GM21723 (cell line): Measurements from ENCODE around the gene SOX2.

Experiments
- ATAC-seq: cut with Tn5 transposase; IDR thresholded peaks from one replicate; pipeline ENCODE4 v1.9.1; 2021; ENCODE audit warnings: mild to moderate bottlenecking, moderate library complexity; ENCODE audit not compliant: unreplicated experiment

SOX2 gene

DNA sequence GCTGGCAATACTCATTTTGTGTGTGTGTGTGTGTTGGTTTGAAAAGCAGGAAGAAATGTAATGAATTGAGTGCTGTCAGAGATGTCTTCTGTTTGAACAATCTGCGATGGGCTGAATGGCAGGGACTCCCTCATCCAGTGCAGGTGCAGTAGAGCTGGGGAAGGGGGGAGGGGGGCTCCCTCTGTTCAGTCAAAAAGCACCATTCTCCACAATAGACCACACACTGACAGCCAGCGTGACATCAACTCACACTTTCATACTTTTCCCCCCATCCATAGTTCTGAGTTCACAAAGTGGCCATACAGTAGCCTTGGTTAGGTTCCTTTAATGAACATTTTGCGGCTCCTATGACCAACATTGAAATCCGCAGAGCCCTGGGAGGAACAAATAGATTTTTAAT is 10.4 kb downstream of the SOX2 start:
- ATAC-seq = no peak

DNA sequence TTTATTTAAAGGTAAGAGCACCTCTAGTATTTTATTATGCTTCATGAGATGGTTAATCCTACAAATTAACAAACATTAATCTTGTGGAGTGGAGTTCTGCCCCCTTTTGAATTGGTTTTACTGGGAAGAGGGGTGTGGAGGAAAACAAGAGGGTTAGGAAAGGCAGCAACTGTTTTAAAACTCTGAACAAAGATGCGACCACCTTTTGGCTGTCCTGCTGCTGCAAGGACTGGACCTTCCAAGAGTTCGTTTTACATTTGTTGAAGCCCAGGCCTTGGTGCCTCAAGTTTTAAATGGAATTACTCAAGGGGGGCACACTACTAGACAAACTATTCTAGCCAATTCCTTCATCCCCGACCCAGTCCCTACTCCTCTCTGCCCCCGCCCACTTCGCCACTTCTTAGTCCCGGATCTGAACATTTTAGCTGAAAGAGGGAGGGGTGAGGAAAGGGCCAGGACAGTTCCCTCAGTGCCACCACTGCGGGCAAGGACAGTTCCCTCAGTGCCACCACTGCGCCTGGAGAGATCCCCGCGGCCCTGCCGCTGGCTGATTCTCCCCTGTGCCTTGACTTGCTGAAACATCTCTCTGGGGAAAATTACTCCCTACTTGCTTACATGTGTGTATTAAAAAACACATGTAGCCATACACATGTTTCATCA is 11.2 kb downstream of the SOX2 start:
- ATAC-seq = no peak

DNA sequence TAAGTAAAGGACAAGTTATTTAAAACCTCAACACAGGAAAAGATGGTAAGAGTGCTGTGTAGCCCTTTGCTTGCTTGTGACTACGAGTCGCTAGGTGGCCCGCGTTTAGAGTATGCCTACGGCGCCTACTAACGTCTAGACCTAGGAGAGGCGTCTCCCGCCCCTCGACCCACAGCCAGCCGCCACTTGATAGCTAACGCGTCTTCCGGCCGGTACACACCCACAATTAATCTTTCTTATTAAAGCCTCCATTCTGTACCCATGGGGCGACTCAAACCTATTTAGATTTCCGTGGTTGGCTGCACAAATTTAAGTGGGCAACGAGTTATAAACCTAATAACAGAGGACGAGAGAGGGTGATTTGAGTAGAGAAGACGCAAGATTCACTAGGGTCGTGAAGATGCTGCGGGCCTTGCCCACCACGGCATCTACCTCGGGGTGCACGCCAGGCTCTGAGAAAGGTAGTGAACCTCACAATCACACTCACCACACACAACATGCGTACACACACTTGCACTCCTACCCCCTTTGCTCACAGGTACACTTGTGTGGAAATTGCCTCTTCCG is 12.0 kb downstream of the SOX2 start:
- ATAC-seq = no peak

DNA sequence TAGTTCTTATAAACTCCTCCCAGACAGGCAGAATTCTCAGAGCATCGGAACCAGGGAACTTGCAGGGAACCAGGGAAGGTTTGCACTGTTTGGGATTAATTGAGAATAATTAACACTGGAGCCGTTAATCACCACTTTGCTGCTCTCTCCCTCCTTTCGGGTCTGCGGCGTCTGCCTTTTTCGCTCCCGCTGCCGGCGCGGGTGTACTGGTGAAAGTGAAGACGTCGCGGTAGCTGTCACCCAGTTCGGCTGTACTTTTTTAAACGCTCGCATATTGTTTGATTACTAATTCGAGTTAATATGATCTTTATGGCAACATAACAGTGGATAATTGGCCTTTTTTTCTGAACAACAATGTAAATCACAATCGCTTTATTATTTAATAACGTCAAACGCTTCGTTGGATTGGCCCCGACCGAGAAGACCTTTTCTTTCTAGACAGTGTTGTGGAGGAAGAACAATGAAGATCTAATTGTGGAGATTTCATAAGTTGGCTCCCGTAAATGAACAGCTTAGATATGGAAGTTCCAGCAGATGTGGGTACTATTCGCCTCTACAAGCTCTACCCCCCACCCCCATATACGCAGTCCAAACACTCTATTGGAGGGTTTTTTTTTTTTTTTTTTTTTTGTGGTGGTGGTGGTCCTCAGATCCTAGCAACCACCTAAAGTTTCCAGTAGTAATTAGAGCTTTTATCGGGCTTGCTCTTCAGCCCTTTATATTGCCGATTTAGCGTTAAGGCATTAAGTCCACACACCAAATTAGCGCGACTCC is 12.7 kb downstream of the SOX2 start:
- ATAC-seq = no peak

DNA sequence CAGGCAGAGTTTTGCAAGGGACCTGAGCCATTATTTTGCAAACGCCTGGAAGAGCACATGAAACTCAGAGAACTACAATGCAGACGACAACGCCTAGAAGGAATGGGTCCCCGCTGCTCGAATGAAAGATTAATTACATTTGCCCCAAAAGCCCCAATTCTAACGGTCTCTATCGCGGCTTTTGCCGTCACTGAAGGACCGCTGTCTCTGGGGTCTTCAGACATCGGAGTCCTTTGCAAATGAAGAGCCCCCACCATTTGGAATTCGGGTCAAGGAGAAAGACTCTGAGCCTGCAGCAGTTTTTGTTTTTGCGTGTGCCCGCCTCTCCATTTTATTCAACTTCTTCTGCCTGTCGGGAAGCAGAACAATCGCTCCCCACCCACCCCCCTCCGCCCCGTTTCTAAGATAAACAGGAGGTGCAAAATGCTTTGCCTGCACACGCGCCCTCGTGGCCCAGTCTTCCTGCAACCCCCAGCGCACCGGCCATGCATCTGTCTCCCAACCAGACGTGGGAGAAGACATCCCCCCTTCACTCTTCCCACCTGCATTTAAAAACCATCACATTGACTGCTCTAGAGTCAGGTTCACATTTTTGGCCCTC is 13.5 kb downstream of the SOX2 start:
- ATAC-seq = no peak

DNA sequence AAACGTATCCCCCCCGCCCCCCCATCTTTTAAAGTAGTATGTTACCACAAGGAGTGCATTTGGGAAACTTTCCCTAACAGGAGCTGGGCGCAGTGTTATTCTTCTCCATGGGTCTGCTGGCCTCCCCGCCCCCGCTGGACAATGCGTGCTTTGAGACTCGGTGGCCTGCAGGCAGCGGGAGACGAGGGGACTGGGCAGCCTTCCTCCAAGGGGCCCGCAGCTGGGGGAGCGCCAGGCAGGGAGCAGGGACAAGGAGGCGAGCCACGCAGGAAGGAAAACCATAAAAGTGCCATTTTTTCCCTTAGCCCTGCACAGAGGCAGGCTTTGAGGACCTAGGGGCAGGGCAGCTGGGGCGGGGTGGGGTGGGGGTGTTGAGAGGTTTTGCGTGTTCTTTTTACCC is 14.1 kb downstream of the SOX2 start:
- no peak for ATAC-seq

DNA sequence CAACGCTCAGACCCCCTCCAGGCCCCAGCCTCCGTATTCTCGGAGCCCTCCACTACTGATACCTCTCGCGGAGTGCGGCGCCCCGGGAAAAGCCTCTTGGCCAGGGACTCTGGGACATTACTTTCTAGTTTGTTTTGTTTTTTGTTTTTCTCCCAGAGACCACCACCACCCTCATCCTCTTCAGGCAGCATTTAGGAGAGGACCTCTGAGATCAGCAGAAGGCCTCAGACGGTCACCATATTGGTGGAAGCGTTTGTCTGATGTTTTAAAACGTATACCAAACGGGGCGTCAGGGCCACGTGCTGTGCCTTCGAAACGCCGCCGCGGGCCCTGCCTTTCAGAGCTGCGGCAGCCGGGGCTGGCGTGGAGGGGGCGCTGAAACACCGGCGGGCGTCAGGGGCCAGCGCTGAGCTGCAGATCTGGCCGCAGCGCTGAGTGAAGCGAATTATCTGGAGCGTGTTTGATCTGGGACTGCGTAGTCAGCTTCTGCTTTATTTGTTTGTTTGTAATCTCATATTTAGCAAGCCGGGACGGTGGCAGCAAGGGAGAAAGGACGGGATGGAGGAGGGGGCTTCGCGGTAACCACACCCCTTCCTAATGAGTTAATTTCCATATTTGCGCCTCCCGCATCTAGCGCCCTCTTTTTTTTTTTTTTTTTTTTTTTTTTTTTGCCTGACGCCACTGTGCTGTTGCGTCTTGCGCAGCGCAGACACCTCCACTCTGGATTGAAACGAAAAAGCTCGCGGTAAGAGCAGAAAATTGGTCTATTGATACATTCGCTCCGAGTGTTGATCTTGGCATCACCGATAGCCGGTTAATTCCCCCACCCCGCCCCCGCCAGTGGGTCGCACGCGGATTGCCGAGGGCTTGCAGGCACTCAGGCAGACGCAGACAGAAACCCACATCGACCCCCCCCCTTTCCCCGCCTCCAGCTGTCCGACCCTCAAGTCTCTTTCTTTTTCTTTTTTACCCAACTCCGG is 14.9 kb downstream of the SOX2 start:
- no peak for ATAC-seq

DNA sequence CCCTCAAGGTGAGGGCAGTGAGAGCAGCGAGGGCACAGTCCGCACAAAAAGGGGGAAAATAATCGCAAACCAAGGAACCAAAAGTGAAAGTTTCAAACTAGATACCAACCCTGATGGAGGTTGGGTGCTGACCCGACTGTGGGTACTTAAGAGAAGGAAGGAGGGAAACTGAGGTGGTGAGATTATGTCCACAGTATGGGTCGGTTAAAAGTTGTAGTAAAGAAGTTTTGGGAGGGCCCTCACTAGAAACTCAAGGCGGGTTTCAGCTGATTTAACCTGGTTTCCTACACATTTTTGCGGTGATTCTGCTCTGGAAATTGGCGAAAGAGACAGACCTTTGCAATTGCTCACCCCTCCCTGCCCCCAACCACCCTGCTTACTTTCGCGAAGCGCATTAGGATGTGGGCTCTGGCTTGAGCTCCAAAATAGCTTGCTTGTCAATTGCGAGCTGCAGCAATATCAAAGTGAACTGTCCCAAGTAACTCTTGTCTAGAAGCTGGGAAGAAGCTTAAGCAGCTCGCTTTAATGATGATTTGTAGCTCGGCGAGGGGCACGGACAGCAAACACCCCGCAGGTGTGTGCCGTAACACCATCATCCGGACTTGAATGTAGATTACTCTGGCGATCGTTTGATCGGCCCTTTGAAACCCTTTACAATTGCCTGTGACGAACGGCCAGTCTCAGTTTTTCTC is 15.8 kb downstream of the SOX2 start:
- no peak for ATAC-seq

GRCh38 chr3:181728470-181729340 is 17.0 kb downstream of the SOX2 start:
- no peak for ATAC-seq

GRCh38 chr3:181729341-181729869 is 17.7 kb downstream of the SOX2 start:
- no peak for ATAC-seq

DNA sequence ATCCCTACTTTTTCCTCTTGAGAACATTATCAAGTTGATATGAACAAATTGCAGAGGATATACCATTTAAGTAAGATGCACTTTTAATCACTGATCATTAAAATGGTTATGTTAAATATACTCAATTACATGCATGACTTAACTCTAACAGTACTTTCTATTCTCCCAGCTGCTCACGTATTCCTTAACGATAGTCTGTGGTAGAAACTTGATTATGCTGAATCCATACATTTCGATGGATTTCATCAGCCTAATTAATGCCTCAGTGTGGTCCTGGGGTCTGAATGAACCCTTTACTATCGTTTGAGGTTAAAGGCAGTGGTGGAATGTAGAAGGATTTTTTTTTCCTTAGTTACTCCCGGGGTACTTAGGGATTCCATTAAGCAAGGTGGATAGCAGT is 18.6 kb downstream of the SOX2 start:
- no peak for ATAC-seq

DNA sequence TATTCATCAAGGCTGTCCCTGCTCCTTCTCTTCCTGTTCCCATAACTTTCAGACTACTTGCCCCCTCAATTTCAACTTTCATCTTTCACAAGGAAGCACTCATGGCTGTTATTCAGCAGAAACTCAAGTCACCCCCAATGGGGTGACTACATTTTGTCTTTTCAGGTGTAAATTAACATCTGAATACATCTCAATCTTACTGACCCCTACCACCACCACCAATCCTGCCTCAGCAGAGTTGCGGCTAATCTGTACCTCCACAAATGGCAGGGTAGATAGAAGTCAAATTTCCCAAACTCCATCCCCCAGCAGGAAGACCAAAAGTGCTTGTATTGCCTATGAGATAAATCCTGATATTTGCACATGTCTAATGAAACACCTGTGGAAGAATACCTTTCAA is 19.2 kb downstream of the SOX2 start:
- no peak for ATAC-seq

DNA sequence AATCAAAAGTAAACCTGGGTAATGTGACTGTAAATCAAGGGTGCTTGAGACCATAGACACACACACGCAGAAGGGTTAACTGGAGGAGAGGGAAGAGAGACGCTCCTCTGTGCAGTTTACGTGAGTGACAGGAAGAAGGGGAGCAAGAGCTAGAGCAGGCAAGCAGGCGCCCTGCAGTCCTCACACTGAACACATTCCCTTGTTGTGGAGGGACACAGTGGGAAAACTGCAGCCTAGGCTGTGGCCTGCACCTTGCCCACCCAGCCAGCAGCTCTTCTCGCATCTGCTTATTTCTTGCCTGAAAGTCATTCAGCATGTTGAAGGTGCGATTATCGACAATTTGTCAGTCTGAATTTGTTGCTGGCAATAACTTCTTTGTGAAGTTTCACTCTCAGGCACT is 24.2 kb downstream of the SOX2 start:
- ATAC-seq = no peak

- no peak for ATAC-seq
These were observed 26.8 kb downstream of the SOX2 start for GRCh38 chr3:181738551-181738950.

- no peak for ATAC-seq
These were observed 27.9 kb downstream of the SOX2 start for GRCh38 chr3:181739628-181740027.

DNA sequence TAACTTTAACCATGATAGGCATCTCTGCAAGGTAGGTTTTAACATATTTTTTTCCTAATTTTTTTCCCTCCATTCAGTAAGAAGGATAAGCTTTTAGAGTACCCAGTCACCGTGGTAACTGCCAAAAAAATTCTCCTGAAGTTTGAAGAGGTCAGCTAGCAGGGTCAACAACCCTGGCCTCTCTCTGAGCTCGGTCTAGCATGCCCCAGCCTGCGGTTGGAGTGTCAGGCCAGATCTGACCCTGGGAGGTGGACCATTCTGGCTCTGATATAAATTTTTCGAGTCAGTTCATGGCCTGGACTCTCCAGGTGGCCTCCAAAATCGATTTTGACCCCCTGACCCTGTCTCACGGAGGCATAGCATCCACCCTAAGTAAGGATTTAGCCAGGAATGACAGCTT is 29.7 kb downstream of the SOX2 start:
- no peak for ATAC-seq

DNA sequence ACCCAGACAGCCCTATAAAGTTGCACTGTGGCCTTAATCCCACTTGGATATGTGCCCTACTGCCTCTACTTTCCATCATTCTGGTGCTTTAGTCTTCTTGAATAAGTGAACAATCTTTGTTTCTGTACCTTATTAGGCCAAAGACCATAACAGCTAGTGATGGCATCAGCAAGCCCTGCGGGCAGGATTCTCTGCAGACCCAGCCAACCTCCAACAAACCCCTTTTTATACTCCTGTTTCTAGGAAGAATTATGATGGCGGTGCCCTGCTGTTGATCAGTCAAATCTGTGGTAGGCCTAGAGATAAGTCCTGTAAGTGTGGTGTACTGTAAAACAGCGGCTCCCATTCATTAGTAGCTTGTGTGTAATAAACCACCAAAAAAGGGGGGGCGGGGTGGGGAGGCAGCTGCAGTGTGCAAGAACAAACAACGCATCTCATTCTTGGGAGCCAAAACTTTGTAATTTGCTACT is 40.5 kb downstream of the SOX2 start:
- no peak for ATAC-seq

DNA sequence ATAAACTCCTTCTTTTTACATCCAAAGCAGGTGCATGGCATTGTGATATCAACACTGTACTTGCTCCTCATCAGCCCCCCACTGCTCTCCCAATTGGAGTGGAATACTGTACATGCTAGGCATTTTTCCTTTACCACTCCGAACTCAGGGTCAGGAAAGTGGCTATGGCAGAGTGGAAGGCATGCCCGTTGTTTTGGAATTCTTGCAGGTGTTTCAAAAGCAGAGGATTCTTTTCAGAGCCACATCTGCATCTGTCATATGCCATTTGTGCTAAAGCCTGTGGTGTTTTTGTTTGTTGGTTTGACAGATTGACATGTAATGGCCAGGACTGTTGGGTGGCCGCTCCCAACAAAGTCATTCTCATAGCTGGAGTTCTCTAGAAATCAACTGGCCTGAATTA is 41.7 kb downstream of the SOX2 start:
- no peak for ATAC-seq

DNA sequence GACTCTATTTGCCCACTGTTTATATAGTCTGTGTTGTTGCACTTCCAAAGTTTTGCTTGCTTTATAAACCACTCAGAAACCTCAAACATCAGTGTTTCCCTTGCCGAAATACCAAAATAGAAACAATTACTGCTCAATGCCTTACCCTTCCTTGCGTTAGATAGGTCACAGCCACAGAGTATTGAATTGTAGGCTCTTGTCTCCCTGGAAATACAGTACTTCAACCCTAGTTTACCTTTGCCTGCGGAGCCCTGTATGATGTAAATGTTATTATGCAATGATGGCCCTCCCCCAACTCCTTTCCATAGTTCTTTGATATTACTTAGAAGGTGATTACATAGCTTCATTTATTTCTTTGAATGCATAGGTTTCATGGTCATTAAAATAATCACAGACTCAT is 44.2 kb downstream of the SOX2 start:
- ATAC-seq = no peak
